HCT116 (cell line): ENCODE results near the gene MIA. TPM values are rescaled to one million over a fixed set of nuclear protein-coding genes. Genes with fewer than 3 reads are reported as not detected.

Experiments
- ATAC-seq: fragments of 200-7000 bp; cut with Tn5 transposase; 2 replicates; pipeline ENCODE4 v1.9.1; 2020; ENCODE audit warnings: mild to moderate bottlenecking, moderate library complexity
- BruUV-seq: library from RNA; stranded (reverse); fragments of 400-500 nt; replicated peaks from 2 replicates; lab custom pipeline; 2021; lab: Mats Ljungman, UMichigan
- CTCF ChIA-PET: fragments of 300-600 bp; sonication (Branson Sonifier 250); formaldehyde crosslinking; loops from one replicate; lab custom pipeline; 2021; ENCODE audit warnings: antibody characterized with exemption; lab: Charles Lee
- POLR2A ChIA-PET: fragments of 300-600, 350-600 bp; sonication (Branson Sonifier 250); formaldehyde crosslinking; loops from one replicate; lab custom pipeline; 2021; ENCODE audit warnings: antibody characterized with exemption; lab: Charles Lee
- RAD21 ChIA-PET, 2 experiments: fragments of 300-600 bp; sonication (Branson Sonifier 250); formaldehyde crosslinking; loops; one replicate each; lab custom pipeline; 2023; ENCODE audit warnings: low total read pairs in 2 of 2; ENCODE audit not compliant: uncharacterized antibody in 2 of 2, unreplicated experiment in 2 of 2, low non-redundant PET in 1 of 2; lab: Charles Lee
- DNase-seq: peaks from one replicate; pipeline ENCODE4 v3.0.0-alpha.2; 2010; ENCODE audit warnings: low read depth, low spot score
- H2AFZ ChIP-seq: fragments of 200-600 bp; shearing (Covaris generic), sonication (generic); 2 replicates; pipeline ENCODE4 v1.6.1; 2017; ENCODE audit warnings: low read depth, mixed run types, mixed read lengths, antibody characterized with exemption, low read length; ENCODE audit not compliant: poor library complexity, severe bottlenecking
- H3K27ac ChIP-seq: 2 replicates; pipeline ENCODE4 v1.5.1; 2012; ENCODE audit warnings: low read depth, low read length
- H3K27me3 ChIP-seq: fragments of 200-600 bp; sonication (generic); 2 replicates; pipeline ENCODE4 v1.6.1; 2016; ENCODE audit warnings: mixed run types, low read length, mixed read lengths; ENCODE audit not compliant: insufficient read depth
- H3K36me3 ChIP-seq, 2 experiments: fragments of 200-500 bp in 1 of 2; fragments of 200-600 bp in 1 of 2; sonication (Bioruptor generic) in 1 of 2; sonication (generic) in 1 of 2; 2 replicates each; pipeline versions ENCODE4 v1.5.1 to v1.6.1; 2014 to 2016; ENCODE audit warnings: low read length in 2 of 2, inconsistent platforms in 1 of 2, mixed read lengths in 1 of 2, mixed run types in 1 of 2; ENCODE audit not compliant: insufficient read depth in 2 of 2, control insufficient read depth in 1 of 2
- H3K4me1 ChIP-seq, 2 experiments: fragments of 200-600 bp in 1 of 2; sonication (generic) in 1 of 2; 2 replicates each; pipeline versions ENCODE4 v1.5.1 to v1.6.1; 2012 to 2017; ENCODE audit warnings: low read length in 2 of 2, inconsistent platforms in 1 of 2, mild to moderate bottlenecking in 1 of 2, mixed read lengths in 1 of 2, mixed run types in 1 of 2, moderate library complexity in 1 of 2; ENCODE audit not compliant: insufficient read depth in 2 of 2, control insufficient read depth in 1 of 2
- H3K4me2 ChIP-seq: fragments of 200-600 bp; sonication (generic); 2 replicates; pipeline ENCODE4 v1.6.1; 2017; ENCODE audit warnings: mixed run types, low read length, mixed read lengths
- H3K4me3 ChIP-seq, 2 experiments: fragments of 200-600 bp in 1 of 2; sonication (generic) in 1 of 2; replicated peaks in 1 of 2; 2 replicates each; pipeline ENCODE4 v1.5.1; 2011 to 2016; ENCODE audit warnings: low read length in 2 of 2, control low read depth in 1 of 2, low read depth in 1 of 2, mild to moderate bottlenecking in 1 of 2, mixed read lengths in 1 of 2, mixed run types in 1 of 2
- H3K79me2 ChIP-seq: fragments of 200-600 bp; sonication (generic); 2 replicates; pipeline ENCODE4 v1.6.1; 2017; ENCODE audit warnings: mild to moderate bottlenecking, mixed run types, low read length, moderate library complexity, mixed read lengths; ENCODE audit not compliant: insufficient read depth
- H3K9ac ChIP-seq: fragments of 200-600 bp; sonication (generic); 2 replicates; pipeline ENCODE4 v1.6.1; 2016; ENCODE audit warnings: low read length, mixed read lengths
- H3K9me2 ChIP-seq: fragments of 200-600 bp; sonication (generic), shearing (Covaris generic); 2 replicates; pipeline ENCODE4 v1.6.1; 2017; ENCODE audit warnings: mixed run types, mild to moderate bottlenecking, moderate library complexity; ENCODE audit not compliant: insufficient read depth
- H3K9me3 ChIP-seq, 2 experiments: fragments of 200-500 bp in 1 of 2; fragments of 200-600 bp in 1 of 2; sonication (Bioruptor generic) in 1 of 2; sonication (generic) in 1 of 2; 2 replicates each; pipeline ENCODE4 v1.6.1; 2014 to 2017; ENCODE audit warnings: low read length in 2 of 2, mixed read lengths in 2 of 2, inconsistent platforms in 1 of 2, low read depth in 1 of 2, mild to moderate bottlenecking in 1 of 2, mixed run types in 1 of 2, moderate library complexity in 1 of 2; ENCODE audit not compliant: control insufficient read depth in 1 of 2, insufficient read depth in 1 of 2
- H4K20me1 ChIP-seq: fragments of 200-600 bp; sonication (generic), shearing (Covaris generic); 2 replicates; pipeline ENCODE4 v1.6.1; 2017; ENCODE audit warnings: mixed run types, mild to moderate bottlenecking, moderate library complexity; ENCODE audit not compliant: insufficient read depth
- EZH2 ChIP-seq: fragments of 200-600 bp; sonication (generic); IDR thresholded peaks from 2 replicates; pipeline ENCODE4 v1.6.1; 2017; ENCODE audit warnings: antibody characterized with exemption, mixed run types
- EZH2phosphoT487 ChIP-seq: fragments of 200-600 bp; IDR thresholded peaks from 2 replicates; pipeline ENCODE4 v1.6.1; 2018; ENCODE audit warnings: antibody characterized with exemption, borderline replicate concordance
- SIN3A ChIP-seq: IDR thresholded peaks from 2 replicates; pipeline ENCODE4 v1.6.1; 2012; ENCODE audit warnings: low read depth
- SP1 ChIP-seq: IDR thresholded peaks from 2 replicates; pipeline ENCODE4 v1.6.1; 2012; ENCODE audit warnings: low read depth
- SRF ChIP-seq: IDR thresholded peaks from 2 replicates; pipeline ENCODE4 v1.6.1; 2012; ENCODE audit warnings: low read depth
- YY1 ChIP-seq: IDR thresholded peaks from 2 replicates; pipeline ENCODE4 v1.6.1; 2011; ENCODE audit warnings: low read length, low read depth, moderate library complexity, mild to moderate bottlenecking; ENCODE audit not compliant: insufficient replicate concordance; ENCODE audit errors: extremely low read depth
- ZNF274 ChIP-seq: fragments of 200-500 bp; sonication (Bioruptor generic); IDR thresholded peaks from 2 replicates; pipeline ENCODE4 v1.6.1; 2014; ENCODE audit warnings: mild to moderate bottlenecking, low read depth, low read length, inconsistent platforms
- intact Hi-C: fragments of 100-400 bp; cut with micrococcal nuclease; formaldehyde crosslinking; loops from 2 replicates; pipeline ENCODE4 v1.10.0; 2022
- total RNA-seq: library from RNA; stranded (reverse); gene quantifications from one replicate; pipeline ENCODE4 v1.2.1, GENCODE V29; 2021; ENCODE audit not compliant: unreplicated experiment
- TF ChIP-seq, protein P1 (sequence below): IDR thresholded peaks from 2 replicates; pipeline ENCODE4 v1.6.1; 2011; ENCODE audit warnings: mild to moderate bottlenecking, low read length, moderate library complexity; ENCODE audit not compliant: insufficient replicate concordance; ENCODE audit errors: extremely low read depth

The MIA gene
- total RNA-seq, 1 experiment from 2014 or later, result 1.4 TPM

DNA sequence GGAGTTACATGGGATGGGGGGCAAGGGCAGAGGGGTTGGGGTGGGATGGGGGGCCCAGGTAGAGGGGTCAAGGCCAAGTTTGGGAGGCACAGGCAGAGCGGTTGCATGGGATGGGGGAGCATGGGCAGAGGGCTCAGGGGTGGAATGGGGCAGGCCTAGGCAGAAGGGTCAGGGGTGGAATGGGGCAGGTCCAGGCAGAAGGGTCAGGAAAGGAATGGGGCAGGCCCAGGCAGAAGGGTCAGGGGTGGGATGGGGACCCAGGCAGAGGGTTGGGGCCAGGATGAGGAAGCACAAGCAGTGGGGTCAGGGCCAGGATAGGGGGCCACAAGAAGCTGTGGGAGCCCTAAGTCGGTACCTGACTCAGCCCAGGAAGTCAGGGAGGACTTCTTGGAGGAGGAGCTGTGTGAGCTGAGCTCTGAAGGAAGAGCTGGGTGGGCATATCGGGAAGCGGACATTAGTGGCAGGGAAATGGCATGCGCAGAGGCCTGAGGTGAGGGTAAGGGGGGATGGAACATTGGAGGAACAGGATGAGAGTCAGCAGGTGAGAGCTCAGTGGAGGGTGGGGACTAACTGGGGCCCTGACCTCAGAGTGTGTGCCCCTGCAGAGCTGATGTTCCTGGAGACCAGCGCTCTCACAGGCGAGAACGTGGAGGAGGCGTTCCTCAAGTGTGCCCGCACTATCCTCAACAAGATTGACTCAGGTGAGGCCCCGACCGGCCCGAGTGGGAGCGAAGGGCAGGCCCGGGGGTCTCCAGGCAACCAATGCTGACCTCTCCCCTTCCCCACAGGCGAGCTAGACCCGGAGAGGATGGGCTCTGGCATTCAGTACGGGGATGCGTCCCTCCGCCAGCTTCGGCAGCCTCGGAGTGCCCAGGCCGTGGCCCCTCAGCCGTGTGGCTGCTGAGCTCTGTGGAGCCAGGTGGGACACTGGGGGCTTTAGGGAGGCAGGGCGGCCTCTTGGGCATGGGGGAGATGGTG lies 11.0 kb downstream of the MIA start:
- Histone ChIP-seq H2AFZ (no peak overlapping the region), H3K4me2 (no peak overlapping the region), H3K27ac (no peak overlapping the region), H4K20me1 (no peaks in the 10 kb centered on the region), H3K4me1 (no peaks in the 10 kb centered on the region), H3K4me3 (no peak overlapping the region), H3K9me2 (no peaks in the 10 kb centered on the region), H3K79me2 (no peaks in the 10 kb centered on the region), H3K9me3 (no peaks in the 10 kb centered on the region), H3K9ac (no peak overlapping the region), H3K27me3 (no peaks in the 10 kb centered on the region), H3K36me3 (no peaks in the 10 kb centered on the region)
- intact Hi-C loops, result no loop called here
- ChIA-PET RAD21 (no interaction called here), POLR2A (no interaction called here), CTCF (no interaction called here)
- ATAC-seq, result no peak
- TF ChIP-seq ZNF274, result no peak
- no TSS peak for BruUV-seq
- no peak for DNase-seq

- Histone ChIP-seq H3K9ac (no peak overlapping the region), H3K27ac (no peak overlapping the region), H3K9me2 (no peaks in the 10 kb centered on the region), H2AFZ (no peak overlapping the region), H4K20me1 (no peaks in the 10 kb centered on the region), H3K9me3 (no peaks in the 10 kb centered on the region), H3K4me2 (no peak overlapping the region), H3K79me2 (no peaks in the 10 kb centered on the region), H3K4me3 (no peak overlapping the region), H3K4me1 (no peaks in the 10 kb centered on the region), H3K27me3 (no peaks in the 10 kb centered on the region), H3K36me3 (no peaks in the 10 kb centered on the region)
- TF ChIP-seq, protein P1, sequence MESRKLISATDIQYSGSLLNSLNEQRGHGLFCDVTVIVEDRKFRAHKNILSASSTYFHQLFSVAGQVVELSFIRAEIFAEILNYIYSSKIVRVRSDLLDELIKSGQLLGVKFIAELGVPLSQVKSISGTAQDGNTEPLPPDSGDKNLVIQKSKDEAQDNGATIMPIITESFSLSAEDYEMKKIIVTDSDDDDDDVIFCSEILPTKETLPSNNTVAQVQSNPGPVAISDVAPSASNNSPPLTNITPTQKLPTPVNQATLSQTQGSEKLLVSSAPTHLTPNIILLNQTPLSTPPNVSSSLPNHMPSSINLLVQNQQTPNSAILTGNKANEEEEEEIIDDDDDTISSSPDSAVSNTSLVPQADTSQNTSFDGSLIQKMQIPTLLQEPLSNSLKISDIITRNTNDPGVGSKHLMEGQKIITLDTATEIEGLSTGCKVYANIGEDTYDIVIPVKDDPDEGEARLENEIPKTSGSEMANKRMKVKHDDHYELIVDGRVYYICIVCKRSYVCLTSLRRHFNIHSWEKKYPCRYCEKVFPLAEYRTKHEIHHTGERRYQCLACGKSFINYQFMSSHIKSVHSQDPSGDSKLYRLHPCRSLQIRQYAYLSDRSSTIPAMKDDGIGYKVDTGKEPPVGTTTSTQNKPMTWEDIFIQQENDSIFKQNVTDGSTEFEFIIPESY, result no peak
- TF ChIP-seq EZH2, result no peak
- TF ChIP-seq ZNF274, result no peak
- TF ChIP-seq SP1, result no peak
- no peak for TF ChIP-seq SRF
- no peak for TF ChIP-seq EZH2phosphoT487
- no peak for TF ChIP-seq YY1
- no peak for TF ChIP-seq SIN3A
- ChIA-PET CTCF (no interaction called here), RAD21 (no interaction called here), POLR2A (no interaction called here)
- intact Hi-C loops, result no loop called here
- no peak for DNase-seq
- no TSS peak for BruUV-seq
- no peak for ATAC-seq
Measured at GRCh38 chr19:40791349-40791748, 16.0 kb downstream of the MIA start.
